Adrenal gland (tissue), 12 donors: ENCODE results near the gene CC2D1A. TPM values are rescaled to one million over a fixed set of nuclear protein-coding genes. Genes with fewer than 3 reads are reported as not detected.

Experiments used
- DNase-seq, 7 donors: peaks; one replicate each; pipeline ENCODE4 v3.0.0-alpha.2; 2019 to 2020
- H3K27ac ChIP-seq, 5 donors: fragments of 200-600 bp; sonication (generic) in 4 of 5; 1 replicate in 3 of 5; 2 replicates in 2 of 5; pipeline versions ENCODE4 v1.5.1 to v1.8.0; 2016 to 2020; ENCODE audit warnings: mild to moderate bottlenecking in 1 of 5
- H3K27me3 ChIP-seq: fragments of 200-600 bp; 2 replicates; pipeline ENCODE4 v1.8.0; 2021
- H3K36me3 ChIP-seq, 2 donors: fragments of 200-600 bp; replicated peaks in 1 of 2; 1 replicate in 1 of 2; 2 replicates in 1 of 2; pipeline versions ENCODE4 v1.5.1 to v1.8.0; 2018 to 2022
- H3K4me1 ChIP-seq, 2 donors: fragments of 200-600 bp; replicated peaks in 1 of 2; 1 replicate in 1 of 2; 2 replicates in 1 of 2; pipeline versions ENCODE4 v1.5.1 to v1.8.0; 2018 to 2021
- H3K4me3 ChIP-seq, 4 donors: fragments of 200-600 bp; sonication (generic) in 3 of 4; one replicate each; pipeline ENCODE4 v1.5.1; 2016 to 2018
- H3K9me3 ChIP-seq, 3 donors: fragments of 200-600 bp; sonication (generic) in 1 of 3; replicated peaks in 1 of 3; 1 replicate in 2 of 3; 2 replicates in 1 of 3; pipeline versions ENCODE4 v1.5.1 to v1.8.0; 2016 to 2021
- POLR2A ChIP-seq, 2 donors: fragments of 450-650 bp; IDR thresholded peaks; one replicate each; pipeline ENCODE4 v1.6.1; 2017; ENCODE audit warnings: antibody characterized with exemption in 2 of 2, mild to moderate bottlenecking in 2 of 2, moderate library complexity in 1 of 2
- WGBS, 4 donors: extraction: QIAGEN DNeasy Blood & Tissue Kit in 2 of 4; methylation state at CpG; one replicate each; pipeline versions ENCODE4 v1.1.5 to v1.1.7; 2013 to 2017; 5-methylcytosine and 5-hydroxymethylcytosine counted together
- intact Hi-C, 2 donors: fragments of 100-400 bp; cut with DNase I; formaldehyde crosslinking; loops; one replicate each; pipeline versions ENCODE4 v1.14.1 to v1.15.0; 2022 to 2023
- polyA plus RNA-seq, 3 donors: library from polyadenylated mRNA; stranded (reverse); fragments of 200-250 nt in 2 of 3; fragments of 350-450 nt in 1 of 3; fragmentation: Illumina TruSeq in 1 of 3; extraction: RNeasy Lipid Tissue Mini Kit (QIAGEN cat#74804) in 1 of 3; gene quantifications; one replicate each; pipeline ENCODE4 v1.2.3, GENCODE V29; 2013 to 2014
- total RNA-seq, 9 donors: library from RNA; depleted of rRNA in 4 of 9; stranded (reverse); fragments of >200 nt in 4 of 9; fragments of 120-200 nt in 1 of 9; fragmentation: NEBNext Ultra II Directional in 1 of 9; extraction: Animal tissue kit (Norgen Biotek cat#: 25700) in 1 of 9; gene quantifications; one replicate each; pipeline versions ENCODE4 v1.1.0 to v1.2.4, GENCODE V29; 2013 to 2023
- TF ChIP-seq, protein P1 (sequence below), 6 experiments: fragments of 450-650 bp in 4 of 6; fragments of 200-600 bp in 2 of 6; sonication (generic) in 1 of 6; IDR thresholded peaks; 1 replicate in 5 of 6; 2 replicates in 1 of 6; pipeline versions ENCODE4 v1.5.1 to v1.8.0; 2016 to 2021; ENCODE audit warnings: antibody characterized with exemption in 6 of 6, mild to moderate bottlenecking in 2 of 6, moderate library complexity in 1 of 6
- donor health status: healthy with polysubstance abuse.
- donor health status: Bipolar disorder and iron deficiency.
- donor health status: DM: yes; HTN: yes; CAD: no.
- donor health status: DM: no; HTN: no; CAD: no.
- donor health status: DM: no; HTN: no; CAD: no.
- donor health status: DM: yes; HTN: yes; CAD: no.

Gene CC2D1A
- total and polyA plus RNA-seq, 12 donors, result 9.0 to 125 (median 31.1) TPM

GRCh38 chr19:13942023-13942684, 36.2 kb downstream of the CC2D1A start:
- H3K27ac ChIP-seq, result no peak overlapping the region
- H3K4me3 ChIP-seq, result no peak overlapping the region
- intact Hi-C loops, result no loop called here
- 93 to 100% (median 98%) methylated on average over 1 of the region's 1 CpG for WGBS, 4 donors
- H3K36me3 ChIP-seq, result no peaks in the 10 kb centered on the region
- DNase-seq, result no peak
- TF ChIP-seq, protein P1, sequence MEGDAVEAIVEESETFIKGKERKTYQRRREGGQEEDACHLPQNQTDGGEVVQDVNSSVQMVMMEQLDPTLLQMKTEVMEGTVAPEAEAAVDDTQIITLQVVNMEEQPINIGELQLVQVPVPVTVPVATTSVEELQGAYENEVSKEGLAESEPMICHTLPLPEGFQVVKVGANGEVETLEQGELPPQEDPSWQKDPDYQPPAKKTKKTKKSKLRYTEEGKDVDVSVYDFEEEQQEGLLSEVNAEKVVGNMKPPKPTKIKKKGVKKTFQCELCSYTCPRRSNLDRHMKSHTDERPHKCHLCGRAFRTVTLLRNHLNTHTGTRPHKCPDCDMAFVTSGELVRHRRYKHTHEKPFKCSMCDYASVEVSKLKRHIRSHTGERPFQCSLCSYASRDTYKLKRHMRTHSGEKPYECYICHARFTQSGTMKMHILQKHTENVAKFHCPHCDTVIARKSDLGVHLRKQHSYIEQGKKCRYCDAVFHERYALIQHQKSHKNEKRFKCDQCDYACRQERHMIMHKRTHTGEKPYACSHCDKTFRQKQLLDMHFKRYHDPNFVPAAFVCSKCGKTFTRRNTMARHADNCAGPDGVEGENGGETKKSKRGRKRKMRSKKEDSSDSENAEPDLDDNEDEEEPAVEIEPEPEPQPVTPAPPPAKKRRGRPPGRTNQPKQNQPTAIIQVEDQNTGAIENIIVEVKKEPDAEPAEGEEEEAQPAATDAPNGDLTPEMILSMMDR (IDR thresholded peaks at IDR 0.05), result no peak
- no peak for TF ChIP-seq POLR2A (IDR thresholded peaks at IDR 0.05)
- H3K4me1 ChIP-seq, result no peaks in the 10 kb centered on the region
- H3K9me3 ChIP-seq, result no peaks in the 10 kb centered on the region
- H3K27me3 ChIP-seq, result no peaks in the 10 kb centered on the region

- Histone ChIP-seq H3K27me3 (no peaks in the 10 kb centered on the region), H3K27ac (no peak overlapping the region), H3K4me3 (no peak overlapping the region), H3K9me3 (no peaks in the 10 kb centered on the region), H3K36me3 (no peaks in the 10 kb centered on the region), H3K4me1 (no peaks in the 10 kb centered on the region)
- intact Hi-C loops, result no loop called here
- no peak for DNase-seq
- WGBS, 4 donors, result 78 to 91% (median 83%) methylated on average over 4 of the region's 4 CpGs
- TF ChIP-seq POLR2A (IDR thresholded peaks at IDR 0.05), result no peak
- TF ChIP-seq, protein P1 (IDR thresholded peaks at IDR 0.05), result no peak
These were observed 40.4 kb downstream of the CC2D1A start for GRCh38 chr19:13946414-13946813.

- TF ChIP-seq POLR2A (IDR thresholded peaks at IDR 0.05), result no peak
- TF ChIP-seq, protein P1 (IDR thresholded peaks at IDR 0.05), result no peak
- intact Hi-C loops, result no loop called here
- Histone ChIP-seq H3K36me3 (peaks cover 0 to 15% of the 10 kb centered on the region in 2 donors), H3K27ac (no peak overlapping the region), H3K9me3 (no peaks in the 10 kb centered on the region), H3K27me3 (no peaks in the 10 kb centered on the region), H3K4me3 (no peak overlapping the region), H3K4me1 (peaks cover 10 to 13% of the 10 kb centered on the region in 2 donors)
- no peak for DNase-seq
- 71 to 90% (median 84%) methylated on average over 2 of the region's 2 CpGs for WGBS, 4 donors
These were observed 45.0 kb downstream of the CC2D1A start for GRCh38 chr19:13951043-13951442.

DNA sequence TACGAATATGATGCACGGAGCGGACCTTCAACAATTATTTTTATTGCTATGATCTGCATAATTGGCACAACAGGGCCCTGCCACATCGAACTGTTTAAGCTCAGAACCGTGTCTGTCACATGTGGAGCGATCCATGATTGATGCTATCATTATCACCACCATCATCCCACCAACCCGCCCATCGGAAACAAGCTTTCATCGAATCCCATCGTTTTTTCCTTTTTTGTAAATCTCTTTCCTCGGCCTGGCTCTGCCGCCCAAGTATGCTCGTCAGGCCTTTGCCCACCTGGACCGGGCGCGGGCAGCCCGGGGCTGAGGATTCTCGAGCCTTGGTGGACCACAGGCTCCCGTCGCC, 45.8 kb downstream of the CC2D1A start:
- Histone ChIP-seq H3K27me3 (no peaks in the 10 kb centered on the region), H3K27ac (no peak overlapping the region), H3K9me3 (no peaks in the 10 kb centered on the region), H3K4me3 (peak overlapping the region in 1 of 4 donors; percentile 43), H3K36me3 (peaks cover 0 to 23% of the 10 kb centered on the region in 2 donors), H3K4me1 (peaks cover 10 to 13% of the 10 kb centered on the region in 2 donors)
- DNase-seq, result no peak
- no peak for TF ChIP-seq POLR2A (IDR thresholded peaks at IDR 0.05)
- TF ChIP-seq, protein P1 (IDR thresholded peaks at IDR 0.05), result no peak
- intact Hi-C loops, result no loop called here
- 8 to 13% (median 10%) methylated on average over 18 to 20 of the region's 20 CpGs for WGBS, 4 donors
